A549 treated with AZD2906 at 1 μM for 4 hours (cell line): ENCODE data around the gene MED10. TPM values are rescaled to one million over a fixed set of nuclear protein-coding genes. Genes with fewer than 3 reads are reported as not detected.

Experiments used
- total RNA-seq: library from RNA; stranded (reverse); fragments of 200-300 nt; extraction: Qiagen RNA extraction; gene quantifications from 5 replicates; pipeline ENCODE4 v1.2.3, GENCODE V29; 2022

MED10 gene, protein sequence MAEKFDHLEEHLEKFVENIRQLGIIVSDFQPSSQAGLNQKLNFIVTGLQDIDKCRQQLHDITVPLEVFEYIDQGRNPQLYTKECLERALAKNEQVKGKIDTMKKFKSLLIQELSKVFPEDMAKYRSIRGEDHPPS
- 70.2 to 81.9 TPM (median 78.3 TPM) in 5 replicates for total RNA-seq

DNA sequence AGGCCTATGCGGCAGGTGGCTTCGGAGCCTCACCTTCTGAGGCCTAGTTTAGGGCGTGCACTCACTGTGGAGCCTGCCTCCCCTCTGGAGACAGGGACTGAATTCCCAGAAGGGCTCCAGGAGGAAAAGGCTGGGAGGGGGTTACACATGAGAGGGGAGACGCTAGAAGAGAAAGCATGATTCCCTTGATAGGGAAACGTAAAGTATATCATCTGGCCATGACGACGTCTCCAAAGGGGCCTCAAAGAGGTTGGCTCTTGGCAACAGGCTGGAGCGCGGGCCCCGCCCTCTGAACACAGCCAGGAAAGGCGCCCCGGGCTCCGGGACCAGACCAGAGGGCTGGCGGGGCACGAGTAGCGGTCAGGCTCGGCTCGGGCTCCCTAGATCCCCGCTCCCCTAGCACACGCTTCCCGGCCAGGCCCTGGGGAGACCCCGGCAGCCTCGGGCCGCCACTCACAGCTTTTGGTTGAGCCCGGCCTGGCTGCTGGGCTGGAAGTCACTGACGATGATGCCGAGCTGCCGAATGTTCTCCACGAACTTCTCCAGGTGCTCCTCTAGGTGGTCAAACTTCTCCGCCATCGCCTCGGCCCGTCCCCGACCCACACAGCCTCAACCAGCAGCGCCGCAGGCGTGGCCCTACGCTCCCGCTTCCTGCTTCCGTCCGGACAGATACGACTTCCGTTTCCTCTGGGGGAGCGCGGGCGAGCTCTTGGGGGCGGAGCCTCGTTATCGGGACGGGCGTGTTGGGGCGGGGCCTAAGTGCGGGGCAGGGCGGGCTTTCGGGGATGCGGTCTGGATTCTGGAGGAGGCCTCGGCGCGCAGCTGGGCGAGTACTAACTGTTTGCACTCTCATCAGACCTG lies at the start of gene MED10:
Gene MED10 (minus strand): TSS at position 643 of the 861 bp plus-strand sequence. CDS start 64 bp downstream, at position 579.

Other genes with a start within 250 kb of the MED10 start
- gene UBE2QL1, start 70.3 kb upstream of the MED10 start, total RNA-seq, result 3.7 to 4.6 TPM (median 4.4 TPM) in 5 replicates